SK-N-SH (cell line): ENCODE measurements around the gene ADAMTS3. TPM values are rescaled to one million over a fixed set of nuclear protein-coding genes. Genes with fewer than 3 reads are reported as not detected.

ENCODE experiments used
- CTCF ChIA-PET: fragments of 300-600, 350-600 bp; formaldehyde crosslinking; extraction: SDS; loops from one replicate; lab custom pipeline; 2021; lab: Yijun Ruan, JAX
- POLR2A ChIA-PET: fragments of 350-600 bp; sonication (Branson Sonifier 250); formaldehyde crosslinking; extraction: SDS; loops from one replicate; lab custom pipeline; 2020; ENCODE audit warnings: antibody characterized with exemption, inconsistent platforms; lab: Yijun Ruan, JAX
- DNase-seq: peaks from one replicate; pipeline ENCODE4 v3.0.0; 2012
- H2AFZ ChIP-seq: fragments of 200-600 bp; sonication (generic); 2 replicates; pipeline ENCODE4 v1.8.1; 2016; ENCODE audit warnings: antibody characterized with exemption, mild to moderate bottlenecking, low read depth
- H3F3A ChIP-seq: fragments of 200-600 bp; sonication (generic); replicated peaks from 2 replicates; pipeline ENCODE3; 2016; ENCODE audit warnings: antibody characterized with exemption, mild to moderate bottlenecking; ENCODE audit not compliant: insufficient read depth
- H3K27ac ChIP-seq, 2 experiments: fragments of 200-500 bp in 1 of 2; fragments of 200-600 bp in 1 of 2; sonication (Bioruptor generic) in 1 of 2; sonication (generic), shearing (Covaris generic) in 1 of 2; 2 replicates each; pipeline versions ENCODE4 v1.5.1 to v1.6.1; 2014 to 2016; ENCODE audit warnings: low read depth in 2 of 2, inconsistent platforms in 1 of 2, low read length in 1 of 2, mild to moderate bottlenecking in 1 of 2, mixed read lengths in 1 of 2
- H3K27me3 ChIP-seq: fragments of 200-600 bp; sonication (generic), shearing (Covaris generic); 2 replicates; pipeline ENCODE4 v1.6.1; 2016; ENCODE audit warnings: mixed run types; ENCODE audit not compliant: insufficient read depth
- H3K36me3 ChIP-seq, 2 experiments: fragments of 200-500 bp in 1 of 2; fragments of 200-600 bp in 1 of 2; sonication (Bioruptor generic) in 1 of 2; sonication (generic) in 1 of 2; replicated peaks in 1 of 2; 2 replicates each; pipeline versions ENCODE3 to v1.5.1; 2014 to 2016; ENCODE audit warnings: low read length in 1 of 2, mild to moderate bottlenecking in 1 of 2; ENCODE audit not compliant: insufficient read depth in 2 of 2, control insufficient read depth in 1 of 2
- H3K4me1 ChIP-seq, 2 experiments: fragments of 200-500 bp in 1 of 2; fragments of 200-600 bp in 1 of 2; sonication (Bioruptor generic) in 1 of 2; sonication (generic), shearing (Covaris generic) in 1 of 2; 2 replicates each; pipeline versions ENCODE4 v1.5.1 to v1.6.1; 2014 to 2016; ENCODE audit warnings: low read depth in 1 of 2, low read length in 1 of 2, mixed run types in 1 of 2; ENCODE audit not compliant: insufficient read depth in 2 of 2, control insufficient read depth in 1 of 2
- H3K4me2 ChIP-seq: fragments of 200-600 bp; sonication (generic), shearing (Covaris generic); 2 replicates; pipeline ENCODE4 v1.6.1; 2017; ENCODE audit warnings: mixed run types
- H3K4me3 ChIP-seq, 2 experiments: fragments of 200-500 bp in 1 of 2; fragments of 200-600 bp in 1 of 2; sonication (Bioruptor generic) in 1 of 2; sonication (generic), shearing (Covaris generic) in 1 of 2; 2 replicates each; pipeline versions ENCODE4 v1.5.1 to v1.8.1; 2014 to 2016; ENCODE audit warnings: low read depth in 2 of 2, inconsistent platforms in 1 of 2, low read length in 1 of 2, mild to moderate bottlenecking in 1 of 2, mixed read lengths in 1 of 2, moderate library complexity in 1 of 2
- H3K79me2 ChIP-seq: fragments of 200-600 bp; sonication (generic); 2 replicates; pipeline ENCODE4 v1.8.1; 2017; ENCODE audit warnings: mild to moderate bottlenecking; ENCODE audit not compliant: insufficient read depth
- H3K9ac ChIP-seq: fragments of 200-600 bp; sonication (generic); 2 replicates; pipeline ENCODE4 v1.6.1; 2017; ENCODE audit warnings: mixed run types
- H3K9me2 ChIP-seq: fragments of 200-600 bp; sonication (generic); 2 replicates; pipeline ENCODE4 v1.6.1; 2017; ENCODE audit warnings: mixed run types
- H3K9me3 ChIP-seq: fragments of 200-600 bp; sonication (generic); 2 replicates; pipeline ENCODE4 v1.6.1; 2017; ENCODE audit warnings: mixed run types, mild to moderate bottlenecking, moderate library complexity
- H4K20me1 ChIP-seq: fragments of 200-600 bp; sonication (generic); 2 replicates; pipeline ENCODE4 v1.6.1; 2017; ENCODE audit warnings: mild to moderate bottlenecking, mixed run types; ENCODE audit not compliant: insufficient read depth
- CHD2 ChIP-seq: fragments of 150-350 bp; IDR thresholded peaks from 2 replicates; pipeline ENCODE4 v1.6.1; 2018; ENCODE audit warnings: low read length; ENCODE audit not compliant: partially characterized antibody
- CTCF ChIP-seq: fragments of 200-600 bp; sonication (generic); IDR thresholded peaks from 2 replicates; pipeline ENCODE4 v1.6.1; 2017; ENCODE audit warnings: antibody characterized with exemption, mild to moderate bottlenecking, moderate library complexity
- ELF1 ChIP-seq: IDR thresholded peaks from 2 replicates; pipeline ENCODE4 v1.4.0; 2012
- EZH2phosphoT487 ChIP-seq: fragments of 200-600 bp; sonication (generic); IDR thresholded peaks from 2 replicates; pipeline ENCODE4 v1.6.1; 2017; ENCODE audit warnings: low read depth, mixed run types, mild to moderate bottlenecking, antibody characterized with exemption, moderate library complexity, borderline replicate concordance
- MXI1 ChIP-seq: IDR thresholded peaks from 2 replicates; pipeline ENCODE4 v1.6.1; 2012; ENCODE audit warnings: mild to moderate bottlenecking, low read depth, low read length, improper control_type of control experiment
- POLR2AphosphoS5 ChIP-seq: IDR thresholded peaks from 2 replicates; pipeline ENCODE4 v1.6.1; 2012; ENCODE audit warnings: low read depth, low read length
- RCOR1 ChIP-seq: fragments of 150-350 bp; IDR thresholded peaks from 2 replicates; pipeline ENCODE4 v1.6.1; 2017; ENCODE audit warnings: antibody characterized with exemption, low read length
- RXRA ChIP-seq: IDR thresholded peaks from 2 replicates; pipeline ENCODE4 v1.4.0; 2012; ENCODE audit warnings: low read depth, mild to moderate bottlenecking, borderline replicate concordance
- TAF1 ChIP-seq: IDR thresholded peaks from 2 replicates; pipeline ENCODE4 v1.6.1; 2012; ENCODE audit warnings: low read depth, mild to moderate bottlenecking, low read length, moderate library complexity, borderline replicate concordance
- USF1 ChIP-seq: IDR thresholded peaks from 2 replicates; pipeline ENCODE4 v1.4.0; 2012; ENCODE audit warnings: low read depth, borderline replicate concordance
- USF2 ChIP-seq: fragments of 150-350 bp; IDR thresholded peaks from 2 replicates; pipeline ENCODE4 v1.6.1; 2017; ENCODE audit warnings: antibody characterized with exemption, low read length, low read depth, borderline replicate concordance
- WGBS: methylation state at CpG from one replicate; pipeline ENCODE4 v1.1.6; 2017; ENCODE audit warnings: low lambda C conversion rate; 5-methylcytosine and 5-hydroxymethylcytosine counted together
- polyA plus RNA-seq, 3 experiments: library from polyadenylated mRNA; depleted of rRNA; stranded (reverse); fragments of >200 nt; gene quantifications; 2 replicates each; pipeline ENCODE4 v1.2.3, GENCODE V29; 2012

ADAMTS3 gene
- polyA plus RNA-seq, 1 of the 3 experiments (the other 2 are of a cell fraction), result 0.99 TPM

- Histone ChIP-seq H3F3A (no peaks in the 10 kb centered on the region), H3K36me3 (no peaks in the 10 kb centered on the region), H3K4me1 (no peaks in the 10 kb centered on the region), H3K4me2 (no peak overlapping the region), H4K20me1 (no peaks in the 10 kb centered on the region), H3K9me3 (no peaks in the 10 kb centered on the region), H3K27me3 (no peaks in the 10 kb centered on the region), H3K27ac (no peak overlapping the region), H2AFZ (no peak overlapping the region), H3K79me2 (no peaks in the 10 kb centered on the region; the same call in 1 of the 2 replicates), H3K9me2 (no peaks in the 10 kb centered on the region), H3K4me3 (no peak overlapping the region), H3K9ac (no peak overlapping the region)
- no peak for TF ChIP-seq CHD2
- TF ChIP-seq MXI1, result no peak
- TF ChIP-seq EZH2phosphoT487, result no peak
- TF ChIP-seq USF1, result no peak
- TF ChIP-seq POLR2AphosphoS5, result no peak
- TF ChIP-seq CTCF, result no peak
- no peak for TF ChIP-seq TAF1
- no peak for TF ChIP-seq USF2
- TF ChIP-seq RCOR1, result no peak
- no peak for TF ChIP-seq ELF1
- ChIA-PET CTCF (no interaction called here), POLR2A (no interaction called here)
- DNase-seq, result no peak
- 50% methylated on average over 1 of the region's 1 CpG for WGBS
Measured at GRCh38 chr4:72538006-72538405, 31.0 kb downstream of the ADAMTS3 start.

- no peaks in the 10 kb centered on the region for H3F3A ChIP-seq
- no peak for TF ChIP-seq RXRA
- TF ChIP-seq, all 33 proteins: peak for 0
- no peak overlapping the region for H3K9ac ChIP-seq
- H3K79me2 ChIP-seq, result no peaks in the 10 kb centered on the region; the same call in 1 of the 2 replicates
- no peaks in the 10 kb centered on the region for H3K27me3 ChIP-seq
- no peaks in the 10 kb centered on the region for H3K9me2 ChIP-seq
- no peak overlapping the region for H3K4me3 ChIP-seq
- no peak overlapping the region for H3K27ac ChIP-seq
- no peaks in the 10 kb centered on the region for H3K36me3 ChIP-seq
- no peak overlapping the region for H3K4me2 ChIP-seq
- POLR2A ChIA-PET, result no interaction called here
- H4K20me1 ChIP-seq, result no peaks in the 10 kb centered on the region
- H3K4me1 ChIP-seq, result no peaks in the 10 kb centered on the region
- no peak for DNase-seq
- H3K9me3 ChIP-seq, result no peaks in the 10 kb centered on the region
- no peak overlapping the region for H2AFZ ChIP-seq
- 93% methylated on average over 1 of the region's 1 CpG for WGBS
- CTCF ChIA-PET, result interaction anchor here (1.1 kb wide), 1 partner anchor 31 kb away, joined by 3 read pairs; no protein-coding TSS in a partner anchor
Measured at GRCh38 chr4:72536443-72536842, 32.6 kb downstream of the ADAMTS3 start.
